ENCODE data around the gene ZFHX3. TPM values are rescaled to one million over a fixed set of nuclear protein-coding genes. Genes with fewer than 3 reads are reported as not detected.

Gene ZFHX3
- total and polyA plus RNA-seq, 2 donors from 2014 or later = 2.3 to 29.3 TPM

GRCh38 chr16:72927199-72928089, 120.5 kb downstream of the ZFHX3 start:
- TF ChIP-seq, protein P1, sequence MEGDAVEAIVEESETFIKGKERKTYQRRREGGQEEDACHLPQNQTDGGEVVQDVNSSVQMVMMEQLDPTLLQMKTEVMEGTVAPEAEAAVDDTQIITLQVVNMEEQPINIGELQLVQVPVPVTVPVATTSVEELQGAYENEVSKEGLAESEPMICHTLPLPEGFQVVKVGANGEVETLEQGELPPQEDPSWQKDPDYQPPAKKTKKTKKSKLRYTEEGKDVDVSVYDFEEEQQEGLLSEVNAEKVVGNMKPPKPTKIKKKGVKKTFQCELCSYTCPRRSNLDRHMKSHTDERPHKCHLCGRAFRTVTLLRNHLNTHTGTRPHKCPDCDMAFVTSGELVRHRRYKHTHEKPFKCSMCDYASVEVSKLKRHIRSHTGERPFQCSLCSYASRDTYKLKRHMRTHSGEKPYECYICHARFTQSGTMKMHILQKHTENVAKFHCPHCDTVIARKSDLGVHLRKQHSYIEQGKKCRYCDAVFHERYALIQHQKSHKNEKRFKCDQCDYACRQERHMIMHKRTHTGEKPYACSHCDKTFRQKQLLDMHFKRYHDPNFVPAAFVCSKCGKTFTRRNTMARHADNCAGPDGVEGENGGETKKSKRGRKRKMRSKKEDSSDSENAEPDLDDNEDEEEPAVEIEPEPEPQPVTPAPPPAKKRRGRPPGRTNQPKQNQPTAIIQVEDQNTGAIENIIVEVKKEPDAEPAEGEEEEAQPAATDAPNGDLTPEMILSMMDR (IDR thresholded peaks at IDR 0.05; ENCODE audit: borderline replicate concordance, extremely low read depth, insufficient read depth) = no peak
- peaks cover 0 to 10% (median 6%) of the 10 kb centered on the region in 3 donors for H3K4me1 ChIP-seq (ENCODE audit: control insufficient read depth in 2 of 3, insufficient read depth in 2 of 3, low read depth in 1 of 3, low read length in 3 of 3)
- no peak overlapping the region for H3K9ac ChIP-seq (ENCODE audit: low read length in 3 of 3)
- no peak for FAIRE-seq
- no peaks in the 10 kb centered on the region for H3K9me3 ChIP-seq (ENCODE audit: control insufficient read depth in 2 of 3, insufficient read depth in 1 of 3, low read length in 3 of 3)
- peak in 3 of 5 donors; percentile 54 to 68 (median 65) for DNase-seq
- intact Hi-C loops (cut with DNase I) = no loop called here
- H3K4me3 ChIP-seq (ENCODE audit: low read length in 3 of 3) = no peak overlapping the region
- no peaks in the 10 kb centered on the region for H3K27me3 ChIP-seq (ENCODE audit: control insufficient read depth, insufficient read depth, low read length)
- no peak overlapping the region for H3K27ac ChIP-seq (ENCODE audit: low read depth in 2 of 2, low read length in 2 of 2)
- H3K36me3 ChIP-seq (ENCODE audit: control insufficient read depth in 2 of 3, insufficient read depth in 3 of 3, low read length in 3 of 3) = no peaks in the 10 kb centered on the region

- Histone ChIP-seq H3K9ac (ENCODE audit: low read length in 3 of 3) (no peak overlapping the region), H3K27ac (ENCODE audit: low read depth in 2 of 2, low read length in 2 of 2) (no peak overlapping the region), H3K36me3 (ENCODE audit: control insufficient read depth in 2 of 3, insufficient read depth in 3 of 3, low read length in 3 of 3) (no peaks in the 10 kb centered on the region), H3K4me3 (ENCODE audit: low read length in 3 of 3) (no peak overlapping the region), H3K27me3 (ENCODE audit: control insufficient read depth, insufficient read depth, low read length) (no peaks in the 10 kb centered on the region), H3K4me1 (ENCODE audit: control insufficient read depth in 2 of 3, insufficient read depth in 2 of 3, low read depth in 1 of 3, low read length in 3 of 3) (peaks cover 3 to 8% (median 5%) of the 10 kb centered on the region in 3 donors), H3K9me3 (ENCODE audit: control insufficient read depth in 2 of 3, insufficient read depth in 1 of 3, low read length in 3 of 3) (no peaks in the 10 kb centered on the region)
- intact Hi-C loops (cut with DNase I) = no loop called here
- FAIRE-seq (no peak), DNase-seq (no peak)
- TF ChIP-seq, protein P1 (IDR thresholded peaks at IDR 0.05; ENCODE audit: borderline replicate concordance, extremely low read depth, insufficient read depth) = no peak
These were observed 121.5 kb downstream of the ZFHX3 start for GRCh38 chr16:72926177-72927070.

GRCh38 chr16:72925631-72925979, 122.3 kb downstream of the ZFHX3 start:
- TF ChIP-seq, protein P1 (IDR thresholded peaks at IDR 0.05; ENCODE audit: borderline replicate concordance, extremely low read depth, insufficient read depth) = no peak
- FAIRE-seq (no peak), DNase-seq (no peak)
- no peaks in the 10 kb centered on the region for H3K36me3 ChIP-seq (ENCODE audit: control insufficient read depth in 2 of 3, insufficient read depth in 3 of 3, low read length in 3 of 3)
- H3K4me3 ChIP-seq (ENCODE audit: low read length in 3 of 3) = no peak overlapping the region
- intact Hi-C loops (cut with DNase I) = no loop called here
- H3K9ac ChIP-seq (ENCODE audit: low read length in 3 of 3) = no peak overlapping the region
- H3K4me1 ChIP-seq (ENCODE audit: control insufficient read depth in 2 of 3, insufficient read depth in 2 of 3, low read depth in 1 of 3, low read length in 3 of 3) = peaks cover 0 to 8% (median 3%) of the 10 kb centered on the region in 3 donors
- no peaks in the 10 kb centered on the region for H3K27me3 ChIP-seq (ENCODE audit: control insufficient read depth, insufficient read depth, low read length)
- no peak overlapping the region for H3K27ac ChIP-seq (ENCODE audit: low read depth in 2 of 2, low read length in 2 of 2)
- H3K9me3 ChIP-seq (ENCODE audit: control insufficient read depth in 2 of 3, insufficient read depth in 1 of 3, low read length in 3 of 3) = no peaks in the 10 kb centered on the region

Data from kidney (tissue), 14 donors.